Measurements from ENCODE around the gene TMEM184B. TPM values are rescaled to one million over a fixed set of nuclear protein-coding genes. Genes with fewer than 3 reads are reported as not detected.
A peak's percentile ranks its signal among the peaks of the same experiment; 100 is the strongest.

TMEM184B gene
- polyA plus RNA-seq, 1 experiment, result 75.5 TPM

- no peak overlapping the region for H3K4me3 ChIP-seq (ENCODE audit: low read depth, low read length)
- CTCF ChIA-PET, result interaction anchor here (0.7 to 1.3 kb wide), 2 partner anchors 8 to 113 kb away, joined by 3 to 5 read pairs; no protein-coding TSS in a partner anchor
- POLR2A ChIA-PET, result interaction anchor here (1.1 kb wide), 1 partner anchor 9 kb away, joined by 3 read pairs; no protein-coding TSS in a partner anchor
- no peaks in the 10 kb centered on the region for H3K27me3 ChIP-seq (ENCODE audit: control insufficient read depth, insufficient read depth, low read length)
- no peak for TF ChIP-seq CTCF (IDR thresholded peaks at IDR 0.05; ENCODE audit: insufficient read depth, low read depth, low read length)
- DNase-seq (ENCODE audit: low read depth), result no peak
- peaks cover 29% of the 10 kb centered on the region for H3K36me3 ChIP-seq (ENCODE audit: control insufficient read depth, insufficient read depth, low read length)
Observed at GRCh38 chr22:38220163-38220562, 52.6 kb downstream of the TMEM184B start.

- TF ChIP-seq CTCF (IDR thresholded peaks at IDR 0.05; ENCODE audit: insufficient read depth, low read depth, low read length), result no peak
- peaks cover 27% of the 10 kb centered on the region for H3K36me3 ChIP-seq (ENCODE audit: control insufficient read depth, insufficient read depth, low read length)
- CTCF ChIA-PET, result interaction anchor here (0.7 to 1.4 kb wide), 3 partner anchors 9 to 113 kb away, joined by 3 to 5 read pairs (median 3); no protein-coding TSS in a partner anchor
- no peak for DNase-seq (ENCODE audit: low read depth)
- H3K27me3 ChIP-seq (ENCODE audit: control insufficient read depth, insufficient read depth, low read length), result no peaks in the 10 kb centered on the region
- POLR2A ChIA-PET, result interaction anchor here (1.1 kb wide), 1 partner anchor 9 kb away, joined by 3 read pairs; no protein-coding TSS in a partner anchor
- no peak overlapping the region for H3K4me3 ChIP-seq (ENCODE audit: low read depth, low read length)
Observed at GRCh38 chr22:38219632-38220031, 53.2 kb downstream of the TMEM184B start.

- ChIA-PET CTCF (interaction anchor here (0.7 to 1.6 kb wide), 4 partner anchors 10 to 112 kb away, joined by 3 to 8 read pairs (median 4); no protein-coding TSS in a partner anchor), POLR2A (interaction anchor here (1.1 kb wide), 1 partner anchor 10 kb away, joined by 3 read pairs; no protein-coding TSS in a partner anchor)
- peaks cover 31% of the 10 kb centered on the region for H3K36me3 ChIP-seq (ENCODE audit: control insufficient read depth, insufficient read depth, low read length)
- DNase-seq (ENCODE audit: low read depth), result peak; percentile 78
- TF ChIP-seq CTCF (IDR thresholded peaks at IDR 0.05; ENCODE audit: insufficient read depth, low read depth, low read length), result no peak
- no peaks in the 10 kb centered on the region for H3K27me3 ChIP-seq (ENCODE audit: control insufficient read depth, insufficient read depth, low read length)
- no peak overlapping the region for H3K4me3 ChIP-seq (ENCODE audit: low read depth, low read length)
Observed at GRCh38 chr22:38218661-38219622, 53.9 kb downstream of the TMEM184B start.

- TF ChIP-seq CTCF (IDR thresholded peaks at IDR 0.05; ENCODE audit: insufficient read depth, low read depth, low read length), result no peak
- no peak for DNase-seq (ENCODE audit: low read depth)
- POLR2A ChIA-PET, result no interaction called here
Observed at GRCh38 chr22:38215156-38216038, 57.4 kb downstream of the TMEM184B start.

More at GRCh38 chr22:38215156-38216038, 57.4 kb downstream of the TMEM184B start:
- CTCF ChIA-PET, result interaction anchor here (3.0 kb wide), 1 partner anchor 101 kb away, joined by 11 read pairs; no protein-coding TSS in a partner anchor
- no peaks in the 10 kb centered on the region for H3K27me3 ChIP-seq (ENCODE audit: control insufficient read depth, insufficient read depth, low read length)
- H3K36me3 ChIP-seq (ENCODE audit: control insufficient read depth, insufficient read depth, low read length), result peaks cover 14% of the 10 kb centered on the region
- H3K4me3 ChIP-seq (ENCODE audit: low read depth, low read length), result no peak overlapping the region
